Measurements from ENCODE around the gene ARID5B.

The ARID5B gene

GRCh38 chr10:61941202-61941681 is 39.7 kb downstream of the ARID5B start:
- DNase-seq (ENCODE audit: low read depth) = no peak

GRCh38 chr10:61942604-61943461 is 41.3 kb downstream of the ARID5B start:
- no peak for DNase-seq (ENCODE audit: low read depth)

GRCh38 chr10:61943674-61944378 is 42.3 kb downstream of the ARID5B start:
- DNase-seq (ENCODE audit: low read depth) = no peak

- no peak for DNase-seq (ENCODE audit: low read depth)
Observed at GRCh38 chr10:61944410-61945147, 43.1 kb downstream of the ARID5B start.

GRCh38 chr10:61949687-61950086 is 48.2 kb downstream of the ARID5B start:
- no peak for DNase-seq (ENCODE audit: low read depth)

- DNase-seq (ENCODE audit: low read depth) = no peak
Observed at GRCh38 chr10:61950449-61951143, 49.1 kb downstream of the ARID5B start.

GRCh38 chr10:61951144-61951483 is 49.6 kb downstream of the ARID5B start:
- DNase-seq (ENCODE audit: low read depth) = no peak

- DNase-seq (ENCODE audit: low read depth) = no peak
Observed at GRCh38 chr10:61952028-61952674, 50.7 kb downstream of the ARID5B start.

GRCh38 chr10:61953183-61953582 is 51.7 kb downstream of the ARID5B start:
- no peak for DNase-seq (ENCODE audit: low read depth)

- DNase-seq (ENCODE audit: low read depth) = no peak
Observed at GRCh38 chr10:61957806-61958205, 56.3 kb downstream of the ARID5B start.

- DNase-seq (ENCODE audit: low read depth) = no peak
Observed at GRCh38 chr10:61958311-61958710, 56.8 kb downstream of the ARID5B start.

- DNase-seq (ENCODE audit: low read depth) = no peak
Observed at GRCh38 chr10:61958805-61959204, 57.3 kb downstream of the ARID5B start.

GRCh38 chr10:61959814-61960213 is 58.3 kb downstream of the ARID5B start:
- DNase-seq (ENCODE audit: low read depth) = no peak

GRCh38 chr10:61960396-61961120 is 59.1 kb downstream of the ARID5B start:
- DNase-seq (ENCODE audit: low read depth) = no peak

GRCh38 chr10:61961278-61961677 is 59.8 kb downstream of the ARID5B start:
- DNase-seq (ENCODE audit: low read depth) = no peak

- DNase-seq (ENCODE audit: low read depth) = no peak
Observed at GRCh38 chr10:61962971-61963370, 61.5 kb downstream of the ARID5B start.

GRCh38 chr10:61963669-61964058 is 62.2 kb downstream of the ARID5B start:
- no peak for DNase-seq (ENCODE audit: low read depth)

GRCh38 chr10:61964059-61964709 is 62.7 kb downstream of the ARID5B start:
- DNase-seq (ENCODE audit: low read depth) = no peak

GRCh38 chr10:61964949-61965702 is 63.6 kb downstream of the ARID5B start:
- no peak for DNase-seq (ENCODE audit: low read depth)
